Fibroblast of lung (primary cell): ENCODE data around the gene SDK1. TPM values are rescaled to one million over a fixed set of nuclear protein-coding genes. Genes with fewer than 3 reads are reported as not detected.

ENCODE experiments used
- DNase-seq, 2 donors: peaks; one replicate each; pipeline versions ENCODE4 v3.0.0 to v3.0.0-alpha.2; 2010; ENCODE audit warnings: low read depth in 2 of 2
- H2AFZ ChIP-seq: 2 replicates; pipeline ENCODE4 v1.5.1; 2012; ENCODE audit warnings: low read length, control low read depth, inconsistent platforms
- H3K27ac ChIP-seq: 2 replicates; pipeline ENCODE4 v1.5.1; 2011; ENCODE audit warnings: low read length, control low read depth; ENCODE audit not compliant: insufficient read depth
- H3K27me3 ChIP-seq: 2 replicates; pipeline ENCODE4 v1.5.1; 2011; ENCODE audit warnings: mild to moderate bottlenecking, low read length; ENCODE audit not compliant: control insufficient read depth, insufficient read depth
- H3K36me3 ChIP-seq: 2 replicates; pipeline ENCODE4 v1.5.1; 2011; ENCODE audit warnings: low read length; ENCODE audit not compliant: control insufficient read depth, insufficient read depth
- H3K4me1 ChIP-seq: 2 replicates; pipeline ENCODE4 v1.5.1; 2011; ENCODE audit warnings: low read length; ENCODE audit not compliant: control insufficient read depth, insufficient read depth; ENCODE audit errors: extremely low read depth
- H3K4me2 ChIP-seq: 2 replicates; pipeline ENCODE4 v1.5.1; 2011; ENCODE audit warnings: low read length, control low read depth; ENCODE audit not compliant: insufficient read depth; ENCODE audit errors: extremely low read depth
- H3K4me3 ChIP-seq, 4 experiments: fragments of 200-600 bp in 1 of 4; sonication (generic) in 1 of 4; replicated peaks in 1 of 4; 2 replicates each; pipeline ENCODE4 v1.5.1; 2011 to 2016; ENCODE audit warnings: low read length in 4 of 4, low read depth in 3 of 4, mild to moderate bottlenecking in 3 of 4, control low read depth in 2 of 4, inconsistent platforms in 1 of 4, mixed read lengths in 1 of 4; ENCODE audit not compliant: insufficient read depth in 1 of 4; ENCODE audit errors: control extremely low read depth in 1 of 4
- H3K79me2 ChIP-seq: 2 replicates; pipeline ENCODE4 v1.5.1; 2012; ENCODE audit warnings: mild to moderate bottlenecking, low read length, inconsistent platforms; ENCODE audit not compliant: control insufficient read depth, insufficient read depth
- H3K9ac ChIP-seq: 2 replicates; pipeline ENCODE4 v1.5.1; 2011; ENCODE audit warnings: mild to moderate bottlenecking, low read length, control low read depth; ENCODE audit not compliant: insufficient read depth
- H3K9me3 ChIP-seq: 2 replicates; pipeline ENCODE4 v1.5.1; 2012; ENCODE audit warnings: low read depth, low read length; ENCODE audit not compliant: control insufficient read depth, insufficient read depth
- H4K20me1 ChIP-seq: 2 replicates; pipeline ENCODE4 v1.5.1; 2011; ENCODE audit warnings: low read length; ENCODE audit not compliant: control insufficient read depth, insufficient read depth; ENCODE audit errors: extremely low read depth
- EZH2 ChIP-seq: IDR thresholded peaks from 2 replicates; pipeline ENCODE4 v1.5.1; 2012; ENCODE audit warnings: low read length, control low read depth, mild to moderate bottlenecking; ENCODE audit errors: missing control alignments
- polyA plus RNA-seq, 2 donors: library from polyadenylated mRNA; depleted of rRNA in 1 of 2; stranded (reverse) in 1 of 2; unstranded in 1 of 2; fragments of >200 nt; gene quantifications; 2 replicates each; pipeline ENCODE4 v1.2.1, GENCODE V29; 2011 to 2012; ENCODE audit warnings: missing spikeins in 1 of 2
- total RNA-seq: library from RNA; depleted of rRNA; stranded (reverse); fragments of >200 nt; gene quantifications from 2 replicates; pipeline ENCODE4 v1.2.1, GENCODE V29; 2014
- TF ChIP-seq, protein P1 (sequence below), 2 donors: IDR thresholded peaks in 1 of 2; conservative IDR thresholded peaks in 1 of 2; 1 replicate in 1 of 2; 2 replicates in 1 of 2; pipeline ENCODE4 v1.5.1; 2011 to 2012; ENCODE audit warnings: low read length in 2 of 2, control low read depth in 1 of 2, inconsistent platforms in 1 of 2, low read depth in 1 of 2, mild to moderate bottlenecking in 1 of 2

The SDK1 gene
- total and polyA plus RNA-seq, 2 donors (not counting 1 experiment from before 2014, with no cell fraction given): 1.0 to 8.6 TPM

DNA sequence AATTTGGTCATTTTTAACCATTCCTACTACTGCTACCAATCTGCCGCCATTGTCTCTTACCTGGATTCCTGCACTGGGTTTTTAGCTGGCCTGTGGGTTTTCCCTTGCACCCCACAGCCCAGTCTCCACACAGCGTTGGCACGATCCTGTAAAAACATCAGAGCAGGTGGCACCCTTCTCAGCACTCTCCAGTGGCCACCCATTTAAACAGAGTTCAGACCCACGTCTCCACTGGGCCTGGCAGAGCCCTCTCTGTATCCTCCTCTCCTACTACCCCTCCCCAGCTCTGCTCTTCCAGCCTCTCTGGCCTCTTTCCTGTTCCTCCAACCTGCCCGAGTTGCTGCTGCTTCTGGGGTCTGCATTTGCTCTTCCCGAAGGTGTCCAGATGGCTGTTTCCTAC lies 259.4 kb downstream of the SDK1 start:
- Histone ChIP-seq H2AFZ (no peak overlapping the region), H3K4me2 (no peak overlapping the region)
- DNase-seq: no peak

DNA sequence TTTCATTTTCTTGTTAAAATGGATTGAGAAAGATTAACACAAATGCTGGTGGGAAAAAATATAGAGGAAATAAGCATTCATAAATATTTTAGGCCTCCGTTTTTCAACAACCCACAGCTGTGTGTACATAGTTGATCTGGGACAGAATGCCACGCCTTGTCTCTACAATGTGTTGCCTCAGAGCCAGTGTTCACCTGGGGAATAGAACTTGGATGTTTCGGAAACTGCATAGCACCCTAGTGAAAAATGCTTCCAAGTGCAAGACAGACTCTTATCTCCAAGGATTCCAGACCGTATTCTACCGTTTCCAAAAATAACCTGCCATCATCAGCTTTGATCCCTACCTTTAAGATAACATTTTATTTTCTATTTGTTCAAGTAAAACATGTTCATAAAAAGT lies 260.9 kb downstream of the SDK1 start:
- Histone ChIP-seq H3K9me3 (no peaks in the 10 kb centered on the region), H3K9ac (no peak overlapping the region), H3K27ac (no peak overlapping the region), H3K27me3 (no peaks in the 10 kb centered on the region), H3K36me3 (no peaks in the 10 kb centered on the region), H3K4me2 (no peak overlapping the region), H3K4me1 (no peaks in the 10 kb centered on the region), H4K20me1 (no peaks in the 10 kb centered on the region), H2AFZ (no peak overlapping the region), H3K79me2 (no peaks in the 10 kb centered on the region), H3K4me3 (no peak overlapping the region)
- DNase-seq: no peak
- TF ChIP-seq EZH2: no peak
- TF ChIP-seq, protein P1, sequence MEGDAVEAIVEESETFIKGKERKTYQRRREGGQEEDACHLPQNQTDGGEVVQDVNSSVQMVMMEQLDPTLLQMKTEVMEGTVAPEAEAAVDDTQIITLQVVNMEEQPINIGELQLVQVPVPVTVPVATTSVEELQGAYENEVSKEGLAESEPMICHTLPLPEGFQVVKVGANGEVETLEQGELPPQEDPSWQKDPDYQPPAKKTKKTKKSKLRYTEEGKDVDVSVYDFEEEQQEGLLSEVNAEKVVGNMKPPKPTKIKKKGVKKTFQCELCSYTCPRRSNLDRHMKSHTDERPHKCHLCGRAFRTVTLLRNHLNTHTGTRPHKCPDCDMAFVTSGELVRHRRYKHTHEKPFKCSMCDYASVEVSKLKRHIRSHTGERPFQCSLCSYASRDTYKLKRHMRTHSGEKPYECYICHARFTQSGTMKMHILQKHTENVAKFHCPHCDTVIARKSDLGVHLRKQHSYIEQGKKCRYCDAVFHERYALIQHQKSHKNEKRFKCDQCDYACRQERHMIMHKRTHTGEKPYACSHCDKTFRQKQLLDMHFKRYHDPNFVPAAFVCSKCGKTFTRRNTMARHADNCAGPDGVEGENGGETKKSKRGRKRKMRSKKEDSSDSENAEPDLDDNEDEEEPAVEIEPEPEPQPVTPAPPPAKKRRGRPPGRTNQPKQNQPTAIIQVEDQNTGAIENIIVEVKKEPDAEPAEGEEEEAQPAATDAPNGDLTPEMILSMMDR (conservative IDR thresholded peaks at IDR 0.05 in 1 of 2, IDR thresholded peaks at IDR 0.05 in 1 of 2; ENCODE audit: low read depth in 1 of 2, low read length in 2 of 2): no peak

More for the DNA sequence above, 259.4 kb downstream of the SDK1 start:
- Histone ChIP-seq H3K9ac (no peak overlapping the region), H3K9me3 (no peaks in the 10 kb centered on the region), H3K4me1 (no peaks in the 10 kb centered on the region), H3K27me3 (no peaks in the 10 kb centered on the region), H4K20me1 (no peaks in the 10 kb centered on the region), H3K36me3 (no peaks in the 10 kb centered on the region), H3K79me2 (no peaks in the 10 kb centered on the region), H3K4me3 (no peak overlapping the region), H3K27ac (no peak overlapping the region)
- TF ChIP-seq, protein P1 (conservative IDR thresholded peaks at IDR 0.05 in 1 of 2, IDR thresholded peaks at IDR 0.05 in 1 of 2; ENCODE audit: low read depth in 1 of 2, low read length in 2 of 2): no peak
- no peak for TF ChIP-seq EZH2

DNA sequence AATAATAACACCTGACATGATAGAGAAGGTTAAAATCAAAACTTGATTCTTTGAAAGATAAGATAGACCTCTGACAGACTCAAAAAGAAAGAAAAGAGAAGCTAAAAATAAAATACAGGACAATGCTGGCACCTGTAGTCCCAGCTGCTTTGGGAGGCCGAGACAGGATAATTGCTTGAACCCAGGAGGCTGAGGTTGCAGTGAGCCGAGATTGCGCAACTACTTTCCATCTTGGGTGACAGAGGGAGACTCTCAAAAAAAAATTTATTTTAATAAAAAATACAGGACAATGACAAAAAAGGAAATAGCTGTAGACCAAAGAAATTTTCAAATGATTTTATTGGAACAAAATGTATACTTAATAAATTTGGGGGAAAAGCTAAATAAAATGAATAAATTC lies 263.2 kb downstream of the SDK1 start:
- Histone ChIP-seq H4K20me1 (no peaks in the 10 kb centered on the region), H2AFZ (no peak overlapping the region), H3K4me3 (no peak overlapping the region), H3K9ac (no peak overlapping the region), H3K27ac (no peak overlapping the region), H3K4me2 (no peak overlapping the region), H3K4me1 (no peaks in the 10 kb centered on the region), H3K9me3 (no peaks in the 10 kb centered on the region), H3K27me3 (no peaks in the 10 kb centered on the region), H3K79me2 (no peaks in the 10 kb centered on the region), H3K36me3 (no peaks in the 10 kb centered on the region)
- no peak for DNase-seq
- TF ChIP-seq EZH2: no peak
- TF ChIP-seq, protein P1 (conservative IDR thresholded peaks at IDR 0.05 in 1 of 2, IDR thresholded peaks at IDR 0.05 in 1 of 2; ENCODE audit: low read depth in 1 of 2, low read length in 2 of 2): no peak
